ENCODE results near the gene B3GNT9. TPM values are rescaled to one million over a fixed set of nuclear protein-coding genes. Genes with fewer than 3 reads are reported as not detected.

Gene B3GNT9
- total RNA-seq, 1 experiment from 2014 or later, result 11.5 TPM

DNA sequence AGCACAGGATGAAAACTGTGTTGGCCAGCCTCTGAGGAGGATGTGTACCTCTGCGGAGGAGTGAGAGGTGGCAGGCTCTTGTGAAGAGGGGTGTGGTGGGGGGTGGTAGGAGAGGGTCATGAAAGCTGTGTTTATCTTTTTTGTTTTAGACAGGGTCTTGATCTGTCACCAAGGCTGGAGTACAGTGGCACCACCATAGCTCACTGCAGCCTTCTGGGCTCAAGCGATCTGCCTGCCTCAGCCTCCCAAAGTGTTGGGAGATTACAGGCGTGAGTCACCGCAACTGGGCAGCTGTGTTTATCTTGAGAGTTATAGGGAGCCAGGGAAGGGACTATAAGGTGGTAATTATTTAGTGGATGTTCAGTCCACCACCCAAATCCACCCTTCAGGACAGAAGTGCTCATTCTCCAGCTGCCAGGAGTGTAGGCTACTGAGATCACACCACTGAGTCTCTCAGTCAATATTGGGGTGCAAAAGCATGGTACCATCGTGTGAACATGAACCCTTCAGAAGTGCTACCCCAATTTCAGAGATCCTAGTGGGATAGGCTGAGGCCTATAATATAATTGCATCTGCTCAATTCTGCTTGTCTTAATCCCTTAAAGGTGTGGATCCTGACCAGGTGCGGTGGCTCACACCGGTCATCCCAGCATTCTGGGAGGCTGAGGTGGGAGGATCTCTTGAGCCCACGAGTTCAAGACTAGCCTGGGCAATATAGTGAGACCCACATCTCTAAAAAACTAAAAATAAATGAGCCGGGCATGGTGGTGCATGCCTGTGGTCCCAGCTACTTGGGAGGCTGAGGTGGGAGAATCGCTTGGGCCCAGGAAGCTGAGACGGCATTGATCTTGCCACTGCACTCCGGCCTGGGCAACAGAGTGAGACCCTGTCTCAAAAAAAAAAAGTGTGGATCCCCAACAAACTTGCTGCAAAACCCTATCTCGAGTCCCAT lies 39.9 kb upstream of the B3GNT9 start:
- BruUV-seq (replicated peaks), result no TSS peak
- no peaks in the 10 kb centered on the region for H3K27me3 ChIP-seq (replicated peaks; ENCODE audit: insufficient read depth, low read depth, low read length, poor library complexity)
- ChIA-PET POLR2A (ENCODE audit: low non-redundant PET) (no interaction called here), CTCF (no interaction called here)
- no peak overlapping the region for H3K27ac ChIP-seq (ENCODE audit: low read depth, low read length, poor library complexity, severe bottlenecking)
- no peaks in the 10 kb centered on the region for H3K9me3 ChIP-seq (ENCODE audit: low read depth, low read length, poor library complexity, severe bottlenecking)
- H3K4me3 ChIP-seq (ENCODE audit: low read depth, low read length, poor library complexity, severe bottlenecking), result no peak overlapping the region
- TF ChIP-seq, protein P1, sequence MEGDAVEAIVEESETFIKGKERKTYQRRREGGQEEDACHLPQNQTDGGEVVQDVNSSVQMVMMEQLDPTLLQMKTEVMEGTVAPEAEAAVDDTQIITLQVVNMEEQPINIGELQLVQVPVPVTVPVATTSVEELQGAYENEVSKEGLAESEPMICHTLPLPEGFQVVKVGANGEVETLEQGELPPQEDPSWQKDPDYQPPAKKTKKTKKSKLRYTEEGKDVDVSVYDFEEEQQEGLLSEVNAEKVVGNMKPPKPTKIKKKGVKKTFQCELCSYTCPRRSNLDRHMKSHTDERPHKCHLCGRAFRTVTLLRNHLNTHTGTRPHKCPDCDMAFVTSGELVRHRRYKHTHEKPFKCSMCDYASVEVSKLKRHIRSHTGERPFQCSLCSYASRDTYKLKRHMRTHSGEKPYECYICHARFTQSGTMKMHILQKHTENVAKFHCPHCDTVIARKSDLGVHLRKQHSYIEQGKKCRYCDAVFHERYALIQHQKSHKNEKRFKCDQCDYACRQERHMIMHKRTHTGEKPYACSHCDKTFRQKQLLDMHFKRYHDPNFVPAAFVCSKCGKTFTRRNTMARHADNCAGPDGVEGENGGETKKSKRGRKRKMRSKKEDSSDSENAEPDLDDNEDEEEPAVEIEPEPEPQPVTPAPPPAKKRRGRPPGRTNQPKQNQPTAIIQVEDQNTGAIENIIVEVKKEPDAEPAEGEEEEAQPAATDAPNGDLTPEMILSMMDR (conservative IDR thresholded peaks at IDR 0.05; ENCODE audit: low read depth, low read length), result no peak
- no peak for TF ChIP-seq EZH2 (IDR thresholded peaks at IDR 0.05; ENCODE audit: borderline replicate concordance, low read depth, low read length, poor library complexity, severe bottlenecking)
- H3K36me3 ChIP-seq (ENCODE audit: insufficient read depth, low read length, poor library complexity, severe bottlenecking), result peaks cover 25% of the 10 kb centered on the region
- intact Hi-C loops (cut with micrococcal nuclease; ENCODE audit: unreplicated experiment), result no loop called here
- no peak for DNase-seq (ENCODE audit: low spot score)
- H3K4me1 ChIP-seq (ENCODE audit: insufficient read depth, low read length, poor library complexity, severe bottlenecking), result peaks cover 18% of the 10 kb centered on the region

DNA sequence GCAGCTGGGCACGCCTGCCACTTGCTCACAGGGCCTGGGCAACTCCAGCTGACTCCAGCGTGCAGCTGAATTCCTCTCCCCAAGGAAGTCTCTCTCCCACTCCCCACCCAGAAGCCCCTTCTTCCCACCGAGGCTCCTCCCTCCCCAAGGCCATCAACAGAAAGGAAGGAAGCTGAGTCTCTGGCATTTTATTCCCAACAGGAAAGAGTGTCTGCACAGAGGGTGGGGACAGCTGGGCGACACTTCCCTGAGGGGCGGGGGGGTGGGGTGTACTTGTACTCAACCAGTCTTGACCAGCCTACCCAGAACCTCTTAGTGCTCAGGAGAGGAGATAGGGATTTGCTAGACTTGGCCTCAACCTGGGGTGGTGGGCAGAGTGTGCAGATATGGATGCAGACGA lies 39.2 kb upstream of the B3GNT9 start, which contains the start of gene EXOC3L1:
TSS of gene EXOC3L1 (minus strand) at position 96 of the 400 bp plus-strand sequence. CDS start 460 bp downstream, outside the sequence.
- ChIA-PET POLR2A (ENCODE audit: low non-redundant PET) (no interaction called here), CTCF (no interaction called here)
- H3K27ac ChIP-seq (ENCODE audit: low read depth, low read length, poor library complexity, severe bottlenecking), result no peak within 1 kb of the TSS
- intact Hi-C loops (cut with micrococcal nuclease; ENCODE audit: unreplicated experiment), result no loop called here
- H3K4me1 ChIP-seq (ENCODE audit: insufficient read depth, low read length, poor library complexity, severe bottlenecking), result peaks cover 18% of the 10 kb centered on the region
- no peaks in the 10 kb centered on the region for H3K9me3 ChIP-seq (ENCODE audit: low read depth, low read length, poor library complexity, severe bottlenecking)
- H3K27me3 ChIP-seq (replicated peaks; ENCODE audit: insufficient read depth, low read depth, low read length, poor library complexity), result no peaks in the 10 kb centered on the region
- no peak for DNase-seq (ENCODE audit: low spot score)
- H3K36me3 ChIP-seq (ENCODE audit: insufficient read depth, low read length, poor library complexity, severe bottlenecking), result peaks cover 18% of the 10 kb centered on the region
- no peak within 1 kb of the TSS for H3K4me3 ChIP-seq (ENCODE audit: low read depth, low read length, poor library complexity, severe bottlenecking)
- TF ChIP-seq, protein P1 (conservative IDR thresholded peaks at IDR 0.05; ENCODE audit: low read depth, low read length), result no peak
- no peak for TF ChIP-seq EZH2 (IDR thresholded peaks at IDR 0.05; ENCODE audit: borderline replicate concordance, low read depth, low read length, poor library complexity, severe bottlenecking)
- no TSS peak for BruUV-seq (replicated peaks)

- Histone ChIP-seq H3K4me3 (ENCODE audit: low read depth, low read length, poor library complexity, severe bottlenecking) (no peak overlapping the region), H3K4me1 (ENCODE audit: insufficient read depth, low read length, poor library complexity, severe bottlenecking) (peaks cover 24% of the 10 kb centered on the region), H3K36me3 (ENCODE audit: insufficient read depth, low read length, poor library complexity, severe bottlenecking) (peaks cover 6% of the 10 kb centered on the region), H3K9me3 (ENCODE audit: low read depth, low read length, poor library complexity, severe bottlenecking) (no peaks in the 10 kb centered on the region), H3K27me3 (replicated peaks; ENCODE audit: insufficient read depth, low read depth, low read length, poor library complexity) (no peaks in the 10 kb centered on the region), H3K27ac (ENCODE audit: low read depth, low read length, poor library complexity, severe bottlenecking) (no peak overlapping the region)
- ChIA-PET POLR2A (ENCODE audit: low non-redundant PET) (no interaction called here), CTCF (no interaction called here)
- no peak for DNase-seq (ENCODE audit: low spot score)
- BruUV-seq (replicated peaks), result no TSS peak
- intact Hi-C loops (cut with micrococcal nuclease; ENCODE audit: unreplicated experiment), result no loop called here
- TF ChIP-seq EZH2 (IDR thresholded peaks at IDR 0.05; ENCODE audit: borderline replicate concordance, low read depth, low read length, poor library complexity, severe bottlenecking), result no peak
- TF ChIP-seq, protein P1 (conservative IDR thresholded peaks at IDR 0.05; ENCODE audit: low read depth, low read length), result no peak
Observed at GRCh38 chr16:67188798-67189197, 38.0 kb upstream of the B3GNT9 start.

Data from A673 (cell line).